GM19193 (cell line): ENCODE measurements around the gene PDXDC1.

ENCODE experiments used
- POLR2A ChIP-seq: IDR thresholded peaks from 4 replicates; pipeline ENCODE4 v1.6.1; 2011; ENCODE audit not compliant: insufficient read depth, insufficient read length; ENCODE audit errors: extremely low read depth

PDXDC1 gene

DNA sequence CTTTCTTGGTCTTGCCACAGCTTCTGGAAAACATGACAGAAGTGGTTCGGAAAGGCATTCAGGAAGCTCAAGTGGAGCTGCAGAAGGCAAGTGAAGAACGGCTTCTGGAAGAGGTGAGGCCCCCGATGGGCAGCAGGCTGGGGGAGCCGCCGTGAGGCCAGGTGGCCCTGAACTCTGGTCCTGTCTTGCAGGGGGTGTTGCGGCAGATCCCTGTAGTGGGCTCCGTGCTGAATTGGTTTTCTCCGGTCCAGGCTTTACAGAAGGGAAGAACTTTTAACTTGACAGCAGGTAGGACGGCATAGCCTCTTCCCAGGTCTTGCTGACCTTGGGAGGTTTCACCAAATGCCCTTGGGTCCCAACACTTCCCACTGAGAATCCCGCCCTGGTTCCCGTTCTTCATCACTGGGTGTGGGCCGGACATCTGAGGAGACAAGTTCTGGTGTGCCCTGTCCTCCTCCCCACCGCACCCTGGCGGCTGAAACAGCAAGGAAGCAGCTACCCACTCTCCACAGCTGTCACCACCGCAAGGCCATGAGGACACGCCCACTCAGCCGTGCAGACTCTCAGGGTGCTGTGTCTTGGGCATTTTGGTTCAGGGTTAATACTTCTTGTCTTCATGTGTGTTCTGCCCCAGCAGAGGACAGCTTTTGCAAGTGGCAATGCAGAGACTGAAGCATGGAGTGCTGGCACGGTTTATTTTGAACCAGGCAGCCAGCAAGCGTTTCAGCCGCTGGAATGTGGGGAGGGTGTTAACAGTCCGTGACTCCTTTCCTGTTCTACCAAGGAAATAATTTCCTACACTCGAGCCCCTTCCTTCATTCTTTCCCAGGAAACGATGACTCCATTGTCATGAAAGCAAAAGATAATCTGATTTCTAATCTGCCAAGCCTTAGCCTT lies 59.7 kb downstream of the PDXDC1 start:
- no peak for TF ChIP-seq POLR2A

DNA sequence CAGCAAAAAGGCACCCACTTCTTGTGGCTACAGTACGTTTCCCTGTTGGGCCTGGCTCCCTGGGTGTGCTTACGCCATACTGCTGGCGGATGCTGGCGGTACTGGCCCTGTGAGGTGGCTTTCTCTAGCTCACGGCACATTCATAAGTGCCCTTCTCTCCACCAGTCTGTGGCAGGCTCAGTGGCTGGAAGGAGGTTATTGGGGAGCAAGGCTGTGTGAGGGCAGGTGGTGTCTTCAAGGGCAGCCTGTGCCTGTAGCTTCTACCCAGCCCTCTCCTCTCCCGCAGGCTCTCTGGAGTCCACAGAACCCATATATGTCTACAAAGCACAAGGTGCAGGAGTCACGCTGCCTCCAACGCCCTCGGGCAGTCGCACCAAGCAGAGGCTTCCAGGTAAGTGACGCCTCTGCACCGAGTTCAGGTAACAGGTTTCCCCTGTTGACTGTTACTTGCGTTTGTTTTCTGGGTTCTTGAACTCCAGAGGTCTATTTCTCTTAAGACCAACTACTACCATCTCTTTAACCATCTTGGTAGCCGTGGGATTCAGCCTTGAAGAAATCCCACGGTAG lies 60.4 kb downstream of the PDXDC1 start:
- TF ChIP-seq POLR2A = no peak

DNA sequence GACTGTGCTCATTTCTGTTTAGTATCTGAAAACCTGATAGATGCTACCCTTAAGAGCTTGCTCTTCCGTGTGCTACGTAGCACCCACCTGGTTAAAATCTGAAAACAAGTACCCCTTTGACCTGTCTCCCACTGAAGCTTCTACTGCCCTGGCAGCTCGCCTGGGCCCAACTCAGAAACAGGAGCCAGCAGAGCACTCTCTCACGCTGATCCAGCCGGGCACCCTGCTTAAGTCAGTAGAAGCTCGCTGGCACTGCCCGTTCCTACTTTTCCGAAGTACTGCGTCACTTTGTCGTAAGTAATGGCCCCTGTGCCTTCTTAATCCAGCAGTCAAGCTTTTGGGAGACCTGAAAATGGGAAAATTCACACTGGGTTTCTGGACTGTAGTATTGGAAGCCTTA lies 62.2 kb downstream of the PDXDC1 start:
- no peak for TF ChIP-seq POLR2A

DNA sequence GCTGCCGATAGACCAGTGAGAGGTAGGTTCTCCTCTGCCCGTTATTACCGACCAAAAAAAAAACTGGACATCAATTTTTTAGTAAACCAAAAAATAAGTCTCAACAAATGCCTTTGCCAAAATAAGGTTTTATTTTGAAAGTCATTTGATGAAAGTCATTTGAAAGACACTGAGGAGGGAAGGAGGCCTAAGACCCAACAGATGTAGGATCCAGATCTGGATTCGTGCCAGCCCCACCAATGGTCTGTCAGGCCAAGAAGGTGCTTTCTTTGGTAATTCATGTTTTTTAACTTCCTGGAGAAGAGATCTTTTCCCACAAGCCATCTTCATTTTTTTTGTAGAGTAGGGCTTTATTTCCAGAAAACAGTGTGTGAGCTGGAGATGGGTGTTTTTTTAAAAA lies 62.9 kb downstream of the PDXDC1 start:
- TF ChIP-seq POLR2A = no peak

DNA sequence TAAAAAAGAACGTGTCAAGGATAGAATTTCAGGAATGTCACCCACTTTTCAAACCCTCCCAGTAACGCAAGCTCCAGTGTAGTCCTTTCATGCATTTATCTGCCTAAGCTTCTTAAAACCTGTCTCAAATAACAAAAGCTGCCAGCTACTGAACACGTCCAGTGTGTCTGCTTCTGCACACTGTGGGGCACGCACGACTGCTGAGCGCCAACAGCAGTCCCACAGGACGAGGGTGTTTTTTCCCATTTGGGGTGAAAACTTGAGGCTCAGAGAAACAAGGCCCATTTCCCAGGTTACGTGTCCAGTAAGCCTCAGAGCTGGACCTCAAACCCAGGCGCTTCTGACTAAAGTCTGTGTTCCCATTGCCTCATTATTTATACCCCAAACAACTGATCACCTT lies 63.9 kb downstream of the PDXDC1 start:
- TF ChIP-seq POLR2A = no peak

DNA sequence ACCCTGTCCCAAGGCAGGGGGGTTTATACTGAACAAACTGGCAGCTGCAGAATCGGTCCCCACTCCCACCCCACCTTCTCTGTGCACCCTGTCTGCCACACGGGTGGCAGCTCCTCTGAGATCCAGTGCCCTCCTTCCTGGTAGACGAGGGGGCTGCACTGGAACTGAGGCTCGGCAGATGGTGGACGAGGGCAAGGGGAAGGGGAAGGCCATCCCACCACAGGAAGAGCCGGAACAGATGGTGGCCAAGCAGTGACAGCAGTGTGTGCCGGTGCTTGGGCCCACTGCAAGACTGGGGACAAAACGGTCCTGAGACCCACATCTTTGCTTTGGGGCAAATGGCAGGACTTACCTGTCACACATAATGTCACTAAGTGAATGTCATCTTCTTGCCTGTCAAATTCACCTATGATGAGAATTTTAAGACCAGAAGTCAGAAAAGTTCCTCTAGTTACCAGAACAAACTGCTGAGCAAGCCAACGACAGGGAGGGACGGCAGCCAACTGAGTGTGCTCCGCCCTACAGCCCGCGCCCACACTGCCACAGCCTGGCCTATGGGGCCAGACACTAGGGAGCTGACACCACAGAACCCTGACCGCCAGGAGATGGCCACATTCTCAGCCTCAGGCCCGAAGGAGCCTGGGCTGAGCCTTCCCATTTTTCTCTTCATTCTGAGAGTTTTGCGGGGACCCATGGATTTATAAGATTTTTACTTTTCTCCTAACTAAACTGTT lies 66.6 kb downstream of the PDXDC1 start:
- no peak for TF ChIP-seq POLR2A

DNA sequence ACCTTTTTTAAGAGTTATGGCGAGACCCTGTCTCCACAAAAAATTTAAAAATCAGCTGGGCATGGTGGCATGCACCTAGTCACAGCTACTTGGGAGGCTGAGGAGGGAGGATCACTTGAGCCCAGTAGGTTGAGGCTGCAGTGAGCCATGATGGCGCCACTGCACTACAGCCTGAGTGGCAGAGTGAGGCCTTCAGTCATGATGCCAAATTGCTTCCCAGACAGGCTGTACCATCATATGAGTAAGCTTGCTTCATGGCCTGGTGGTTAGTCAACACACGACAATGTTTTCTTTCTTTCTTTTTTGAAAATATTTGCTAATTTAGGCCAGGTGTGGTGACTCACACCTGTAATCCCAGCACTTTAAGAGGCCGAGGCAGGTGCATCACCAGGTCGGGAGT lies 68.5 kb downstream of the PDXDC1 start:
- no peak for TF ChIP-seq POLR2A

DNA sequence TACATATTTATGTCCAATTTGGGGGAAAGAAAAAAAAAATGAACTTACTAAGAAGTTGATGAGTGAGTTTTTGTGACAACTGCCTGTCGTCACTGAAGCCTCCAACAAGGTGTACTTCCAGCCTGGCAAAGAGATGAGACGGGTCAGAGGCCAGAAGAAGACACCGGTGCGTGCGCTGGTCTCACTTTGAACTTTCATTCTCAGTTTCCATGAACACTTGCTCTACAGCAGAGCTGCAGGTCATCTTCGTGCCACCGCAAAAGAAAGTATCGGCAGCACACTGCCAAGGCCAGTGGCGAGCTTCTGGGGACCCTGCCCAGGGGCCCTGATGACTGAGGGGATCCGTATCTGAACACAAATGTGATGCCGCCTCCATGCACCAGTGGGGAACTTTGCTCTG lies 69.5 kb downstream of the PDXDC1 start:
- no peak for TF ChIP-seq POLR2A

DNA sequence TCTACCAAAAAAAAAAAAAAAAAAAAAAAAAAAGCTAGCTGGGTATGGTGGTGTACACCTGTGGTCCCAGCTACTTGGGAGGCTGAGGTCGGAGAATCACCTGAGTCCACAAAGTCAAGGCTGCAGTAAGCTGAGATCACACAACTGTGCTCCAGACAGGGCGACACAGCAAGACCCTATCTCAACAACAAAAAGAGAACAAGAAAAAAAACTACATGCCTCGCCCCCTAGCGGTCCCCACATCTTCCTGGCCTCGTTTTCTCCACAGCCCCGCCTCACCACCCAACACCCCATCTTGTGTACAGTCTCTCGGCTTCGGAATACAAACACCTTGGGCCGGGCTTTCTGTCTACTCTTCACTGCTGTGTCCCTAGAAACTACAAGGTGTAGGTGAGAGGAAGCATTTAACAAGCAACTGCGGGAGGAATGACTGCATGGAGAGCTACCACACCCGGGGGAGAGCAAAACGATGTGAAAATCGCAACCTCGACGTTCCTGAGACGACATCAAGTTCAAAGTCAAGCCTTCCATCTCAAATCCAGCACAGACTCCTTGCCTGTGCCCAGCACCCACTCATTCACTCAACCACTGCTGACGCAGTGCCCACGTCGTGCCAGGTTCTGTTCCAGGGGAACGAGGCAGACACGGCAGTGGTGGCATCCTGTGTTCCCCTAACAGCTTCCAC lies 72.0 kb downstream of the PDXDC1 start:
- no peak for TF ChIP-seq POLR2A

DNA sequence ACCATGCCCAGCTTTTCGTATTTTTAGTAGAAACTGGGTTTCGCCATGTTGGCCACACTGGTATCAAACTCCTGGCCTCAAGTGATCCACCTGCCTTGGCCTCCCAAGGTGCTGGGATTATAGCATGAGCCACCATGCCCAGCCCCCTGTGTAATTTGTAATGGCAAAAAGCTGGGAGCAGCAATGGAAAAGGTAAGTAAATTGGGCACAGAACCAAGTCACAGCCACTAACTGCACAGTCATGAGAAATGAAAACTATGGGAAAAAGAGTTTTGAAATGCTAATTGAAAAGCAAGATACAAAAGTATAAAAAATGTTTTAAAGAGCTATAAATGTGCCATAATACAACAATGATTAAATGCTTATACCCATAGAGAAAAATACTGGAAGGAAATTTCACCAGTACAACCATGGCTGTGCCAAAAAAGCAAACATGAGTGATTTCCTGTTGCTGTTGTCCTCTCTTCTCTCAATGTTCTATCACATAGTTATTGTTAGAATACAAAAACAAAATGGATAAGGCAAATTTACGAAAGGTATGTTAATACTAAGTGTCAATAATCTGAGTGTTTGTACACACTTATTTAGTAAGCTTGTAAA lies 74.9 kb downstream of the PDXDC1 start:
- no peak for TF ChIP-seq POLR2A

DNA sequence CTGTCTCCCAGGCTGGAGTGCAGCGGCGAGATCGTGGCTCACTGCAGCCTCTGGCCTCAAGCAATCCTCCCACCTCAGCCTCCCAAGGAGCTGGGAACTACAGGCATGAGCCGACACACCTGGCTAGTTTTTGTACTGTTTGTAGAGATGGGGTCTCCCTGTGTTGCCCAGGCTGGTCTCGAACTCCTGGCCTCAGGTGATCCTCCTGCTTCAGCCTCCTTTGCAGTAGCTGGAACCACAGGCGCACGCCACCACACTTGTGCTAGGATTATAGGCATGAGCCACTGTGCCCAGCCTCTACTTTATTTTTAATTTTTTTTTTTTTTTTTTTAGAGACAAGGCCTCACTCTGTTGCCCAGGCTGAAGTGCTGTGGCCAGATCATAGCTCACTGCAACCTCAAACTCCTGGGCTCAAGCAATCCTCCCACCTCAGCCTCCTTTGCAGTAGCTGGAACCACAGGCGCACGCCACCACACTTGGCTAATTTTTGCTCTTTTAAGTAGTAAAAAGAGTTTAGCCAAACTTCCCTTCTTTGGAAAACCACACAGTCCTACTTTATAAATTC lies 76.6 kb downstream of the PDXDC1 start:
- TF ChIP-seq POLR2A = no peak

DNA sequence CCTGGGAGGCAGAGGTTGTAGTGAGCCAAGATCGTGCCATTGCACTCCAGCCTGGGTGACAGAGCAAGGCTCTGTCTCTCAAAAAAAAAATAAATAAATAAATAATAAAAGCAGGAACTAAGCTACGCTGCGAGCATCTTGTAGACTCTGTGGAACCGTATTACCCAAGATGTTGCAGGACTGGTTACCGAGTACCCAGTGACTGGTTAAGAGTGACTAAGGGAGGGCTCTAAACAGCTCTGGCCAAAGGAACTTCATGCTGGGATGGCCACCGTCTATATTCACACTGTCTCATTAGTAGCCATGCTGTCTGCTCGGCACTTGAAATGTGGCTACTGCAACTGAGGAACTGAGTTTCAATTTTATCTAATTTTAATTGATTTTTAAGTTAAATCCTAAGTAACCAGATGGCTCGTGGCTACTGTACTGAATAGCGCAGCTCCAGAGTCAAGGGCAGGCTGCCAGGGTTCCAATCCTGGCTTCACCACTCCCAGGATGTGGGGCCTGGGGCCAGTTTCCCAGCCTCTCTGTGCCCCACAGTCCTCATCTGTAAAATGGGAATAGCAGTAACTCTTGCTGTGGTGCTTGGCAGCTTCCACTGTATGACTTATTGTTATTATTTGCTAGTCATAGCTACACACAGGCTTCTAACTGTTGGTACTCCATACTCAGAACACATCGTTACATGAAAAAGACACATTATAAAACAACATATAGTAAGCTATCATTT lies 78.1 kb downstream of the PDXDC1 start:
- TF ChIP-seq POLR2A = no peak

DNA sequence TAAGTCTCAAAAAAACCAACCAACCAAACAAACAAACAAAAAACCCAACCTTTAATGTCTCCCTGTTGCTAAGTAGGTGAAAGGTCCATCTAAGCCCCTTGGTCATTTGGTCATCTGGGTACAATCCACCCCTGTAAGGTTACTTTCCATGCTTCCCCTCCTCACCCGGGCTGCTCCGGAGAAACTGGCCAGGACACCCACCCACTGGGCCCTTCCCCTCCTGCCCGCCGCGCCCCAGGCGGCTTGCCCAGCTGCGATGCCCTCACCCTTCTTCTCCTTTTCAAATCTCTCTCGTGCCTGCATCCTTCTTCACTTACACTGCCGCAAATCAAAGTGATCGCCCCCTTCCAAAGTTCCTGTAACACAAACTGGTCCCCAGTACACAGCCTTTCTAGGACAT lies 79.1 kb downstream of the PDXDC1 start:
- TF ChIP-seq POLR2A = no peak

DNA sequence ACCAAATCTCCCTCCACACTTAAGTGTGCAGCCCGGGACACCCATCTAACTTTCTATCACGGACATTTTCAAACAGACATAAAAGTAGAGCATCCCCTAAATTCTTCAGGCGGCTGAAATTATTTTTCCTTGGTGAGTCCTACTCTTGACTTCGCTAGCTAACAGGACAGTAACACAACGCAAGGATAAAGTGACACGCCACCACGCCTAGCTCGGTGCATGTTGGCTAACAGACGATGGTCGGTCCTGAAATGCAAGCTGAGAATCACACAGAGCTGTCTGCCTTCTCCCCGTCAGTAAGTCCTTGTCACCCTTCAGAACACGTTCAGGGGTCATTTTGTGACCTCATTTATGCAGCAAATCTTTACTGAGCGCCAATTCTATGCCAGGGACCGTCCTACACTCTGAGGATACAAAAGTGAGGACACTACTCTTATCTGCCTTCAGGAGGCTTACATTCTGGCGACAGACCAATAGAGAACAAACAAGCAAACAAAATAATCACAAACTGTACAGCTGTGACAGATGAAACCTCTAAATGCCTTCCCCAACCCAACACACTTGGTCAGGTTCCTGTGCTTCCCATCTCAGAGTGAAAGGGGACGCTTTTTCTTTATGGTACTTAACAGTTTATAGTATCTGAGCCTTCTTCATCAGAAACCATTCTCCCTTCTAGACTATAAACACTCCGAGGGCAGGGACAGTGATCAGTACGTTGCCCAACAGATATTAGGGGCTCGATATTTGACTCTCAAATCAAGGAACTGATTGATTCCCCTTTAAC lies 79.7 kb downstream of the PDXDC1 start:
- TF ChIP-seq POLR2A = no peak
